Progenitor cell of endocrine pancreas (in vitro differentiated cells): Measurements from ENCODE around the gene SCIN. TPM values are rescaled to one million over a fixed set of nuclear protein-coding genes. Genes with fewer than 3 reads are reported as not detected.
"Not testable (repeated sequence)": the region's sequence is repeated elsewhere in the genome, so short reads cannot be mapped to it uniquely, and the experiment has no call there.

Experiments
- DNase-seq: peaks from one replicate; pipeline ENCODE4 v3.0.0; 2021; ENCODE audit warnings: low spot score; ENCODE audit not compliant: unreplicated experiment
- H3K27ac Mint-ChIP-seq: 2 replicates; pipeline ENCODE4 v1.8.0; 2021; ENCODE audit warnings: mild to moderate bottlenecking, moderate library complexity, mixed read lengths
- H3K27me3 Mint-ChIP-seq: 2 replicates; pipeline ENCODE4 v1.8.0; 2021; ENCODE audit warnings: mixed read lengths
- H3K36me3 Mint-ChIP-seq: 2 replicates; pipeline ENCODE4 v1.8.0; 2022; ENCODE audit warnings: mixed read lengths; ENCODE audit not compliant: insufficient read depth
- H3K4me1 Mint-ChIP-seq: 2 replicates; pipeline ENCODE4 v1.8.0; 2021; ENCODE audit warnings: low read depth, mixed read lengths
- H3K4me3 Mint-ChIP-seq: 2 replicates; pipeline ENCODE4 v1.8.0; 2021; ENCODE audit warnings: low read depth, mild to moderate bottlenecking, moderate library complexity, mixed read lengths
- H3K9me3 Mint-ChIP-seq: 2 replicates; pipeline ENCODE4 v1.8.0; 2021; ENCODE audit warnings: low read depth, mixed read lengths
- CTCF ChIP-seq: fragments of 200-600 bp; sonication (generic); IDR thresholded peaks from one replicate; pipeline ENCODE4 v1.5.0; 2021; ENCODE audit warnings: antibody characterized with exemption, mild to moderate bottlenecking; ENCODE audit not compliant: unreplicated experiment
- total RNA-seq: library from RNA; stranded (reverse); gene quantifications from 2 replicates; pipeline ENCODE4 v1.2.1, GENCODE V29; 2021

The SCIN gene
- total RNA-seq, 1 donor from 2014 or later, result 0.10 TPM

- H3K4me3 Mint-ChIP-seq, result no peak overlapping the region
- no peak overlapping the region for H3K27ac Mint-ChIP-seq
- no peak for TF ChIP-seq CTCF
- H3K9me3 Mint-ChIP-seq, result peaks cover 6% of the 10 kb centered on the region
- no peaks in the 10 kb centered on the region for H3K27me3 Mint-ChIP-seq
- no peaks in the 10 kb centered on the region for H3K36me3 Mint-ChIP-seq
- no peak for DNase-seq
- peaks cover under 1% of the 10 kb centered on the region for H3K4me1 Mint-ChIP-seq
These were observed 100.4 kb downstream of the SCIN start for GRCh38 chr7:12670743-12671520.

- not testable (repeated sequence) for DNase-seq, H3K27me3 Mint-ChIP-seq, H3K4me3 Mint-ChIP-seq
These were observed 102.9 kb downstream of the SCIN start for GRCh38 chr7:12673436-12673835.

GRCh38 chr7:12674053-12674452 is 103.5 kb downstream of the SCIN start:
- no peak overlapping the region for H3K27ac Mint-ChIP-seq
- H3K4me3 Mint-ChIP-seq, result no peak overlapping the region
- H3K27me3 Mint-ChIP-seq, result no peaks in the 10 kb centered on the region
- H3K36me3 Mint-ChIP-seq, result no peaks in the 10 kb centered on the region
- DNase-seq, result no peak
- no peak for TF ChIP-seq CTCF
- H3K4me1 Mint-ChIP-seq, result no peaks in the 10 kb centered on the region
- peaks cover 12% of the 10 kb centered on the region for H3K9me3 Mint-ChIP-seq

More at GRCh38 chr7:12673436-12673835, 102.9 kb downstream of the SCIN start:
- H3K27ac Mint-ChIP-seq, H3K4me1 Mint-ChIP-seq, H3K36me3 Mint-ChIP-seq: not testable (repeated sequence)
- H3K9me3 Mint-ChIP-seq, result peaks cover 12% of the 10 kb centered on the region

GRCh38 chr7:12674861-12675260 is 104.3 kb downstream of the SCIN start:
- no peaks in the 10 kb centered on the region for H3K36me3 Mint-ChIP-seq
- no peak for DNase-seq
- H3K4me3 Mint-ChIP-seq, result no peak overlapping the region
- peaks cover 12% of the 10 kb centered on the region for H3K9me3 Mint-ChIP-seq
- peak; percentile 20 for TF ChIP-seq CTCF
- H3K4me1 Mint-ChIP-seq, result no peaks in the 10 kb centered on the region
- no peaks in the 10 kb centered on the region for H3K27me3 Mint-ChIP-seq
- H3K27ac Mint-ChIP-seq, result no peak overlapping the region

- no peak for DNase-seq
- Mint-ChIP-seq H3K9me3 (no peaks in the 10 kb centered on the region), H3K27ac (no peak overlapping the region)
These were observed 113.4 kb downstream of the SCIN start for GRCh38 chr7:12683678-12684585.

More at GRCh38 chr7:12683678-12684585, 113.4 kb downstream of the SCIN start:
- Mint-ChIP-seq H3K36me3 (no peaks in the 10 kb centered on the region), H3K27me3 (no peaks in the 10 kb centered on the region), H3K4me3 (no peak overlapping the region), H3K4me1 (peaks cover 16% of the 10 kb centered on the region)
- peak; percentile 32 for TF ChIP-seq CTCF
